Activated T-helper 1 cell treated with anti-CD3 and anti-CD28 coated beads, Interleukin-12 subunit alpha, Interleukin-12 subunit beta, Interleukin-2, Interleukin-4 antibody, amounts not matched to agents 30 ng/mL and 10 ng/mL and 1 ng/mL, durations not matched to agents 14 hours and 24 hours and 36 hours (primary cell): Measurements from ENCODE around the gene CAPZB. TPM values are rescaled to one million over a fixed set of nuclear protein-coding genes. Genes with fewer than 3 reads are reported as not detected.
A peak's percentile ranks its signal among the peaks of the same experiment; 100 is the strongest.

ENCODE experiments used
- DNase-seq: peaks from one replicate; pipeline ENCODE4 v3.0.0; 2021; ENCODE audit warnings: low spot score
- H3K27ac Mint-ChIP-seq: one replicate; pipeline ENCODE4 v1.8.0; 2021; ENCODE audit warnings: mild to moderate bottlenecking, mixed read lengths
- H3K27me3 Mint-ChIP-seq: one replicate; pipeline ENCODE4 v1.8.0; 2022; ENCODE audit warnings: mild to moderate bottlenecking, moderate library complexity, mixed read lengths; ENCODE audit not compliant: insufficient read depth
- H3K36me3 Mint-ChIP-seq: one replicate; pipeline ENCODE4 v1.8.0; 2021; ENCODE audit warnings: low read depth, mixed read lengths
- H3K4me1 Mint-ChIP-seq: one replicate; pipeline ENCODE4 v1.8.0; 2021; ENCODE audit warnings: low read depth, mixed read lengths
- H3K4me3 Mint-ChIP-seq: one replicate; pipeline ENCODE4 v1.8.0; 2021; ENCODE audit warnings: mild to moderate bottlenecking, moderate library complexity, mixed read lengths
- H3K9me3 Mint-ChIP-seq: one replicate; pipeline ENCODE4 v1.8.0; 2021; ENCODE audit warnings: mixed read lengths
- intact Hi-C: fragments of 100-400 bp; cut with micrococcal nuclease; formaldehyde crosslinking; loops from one replicate; pipeline ENCODE4 v1.15.1; 2024
- total RNA-seq: library from RNA; stranded (reverse); gene quantifications from 2 replicates; pipeline ENCODE4 v1.2.3, GENCODE V29; 2022

The CAPZB gene
- total RNA-seq, 1 donor from 2014 or later, result 323 TPM

DNA sequence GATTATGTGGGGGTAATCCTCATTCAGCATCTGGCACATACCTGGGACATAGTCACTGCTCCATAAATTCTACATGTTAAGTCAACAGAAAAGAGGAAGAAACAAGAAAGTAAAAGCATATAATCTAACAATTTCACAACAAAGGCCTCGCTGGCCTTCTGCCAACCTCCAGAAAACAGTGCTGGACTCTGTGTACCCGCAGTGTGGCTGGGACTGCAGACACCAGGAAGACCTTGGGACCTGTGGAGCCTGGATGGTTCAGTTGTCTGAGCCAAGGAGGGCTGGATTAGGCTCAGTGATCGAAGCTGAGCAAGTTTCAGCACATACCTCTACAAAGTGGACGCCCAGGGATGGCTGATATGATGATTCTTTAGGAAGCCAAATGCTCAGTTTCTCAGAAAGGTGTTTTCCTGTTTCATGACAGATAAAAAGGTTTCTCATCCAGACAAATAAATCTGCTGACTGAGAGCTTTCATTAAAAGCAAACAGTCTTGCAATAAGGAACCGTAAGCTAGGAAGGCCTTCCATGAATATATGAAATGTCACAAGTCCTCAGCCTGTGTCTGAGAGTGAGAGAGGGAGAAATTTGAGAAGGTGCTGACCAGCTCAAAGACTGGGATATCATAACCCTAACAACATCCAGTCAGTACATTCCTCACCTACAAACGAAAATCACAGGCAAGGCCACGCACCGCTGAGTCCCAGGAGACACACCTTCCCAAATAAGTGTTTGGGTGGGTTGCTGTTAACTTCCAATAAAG is 48.4 kb downstream of the CAPZB start:
- peaks cover 81% of the 10 kb centered on the region for H3K4me1 Mint-ChIP-seq
- peaks cover 24% of the 10 kb centered on the region for H3K36me3 Mint-ChIP-seq
- H3K9me3 Mint-ChIP-seq, result no peaks in the 10 kb centered on the region
- no peak for DNase-seq
- intact Hi-C loops, result loop anchor here (1.0 to 2.0 kb wide), 3 partner anchors 11 to 46 kb away; no protein-coding TSS in a partner anchor
- H3K27me3 Mint-ChIP-seq, result no peaks in the 10 kb centered on the region
- peak overlapping the region; percentile 83 for H3K27ac Mint-ChIP-seq
- H3K4me3 Mint-ChIP-seq, result peak overlapping the region; percentile 30

DNA sequence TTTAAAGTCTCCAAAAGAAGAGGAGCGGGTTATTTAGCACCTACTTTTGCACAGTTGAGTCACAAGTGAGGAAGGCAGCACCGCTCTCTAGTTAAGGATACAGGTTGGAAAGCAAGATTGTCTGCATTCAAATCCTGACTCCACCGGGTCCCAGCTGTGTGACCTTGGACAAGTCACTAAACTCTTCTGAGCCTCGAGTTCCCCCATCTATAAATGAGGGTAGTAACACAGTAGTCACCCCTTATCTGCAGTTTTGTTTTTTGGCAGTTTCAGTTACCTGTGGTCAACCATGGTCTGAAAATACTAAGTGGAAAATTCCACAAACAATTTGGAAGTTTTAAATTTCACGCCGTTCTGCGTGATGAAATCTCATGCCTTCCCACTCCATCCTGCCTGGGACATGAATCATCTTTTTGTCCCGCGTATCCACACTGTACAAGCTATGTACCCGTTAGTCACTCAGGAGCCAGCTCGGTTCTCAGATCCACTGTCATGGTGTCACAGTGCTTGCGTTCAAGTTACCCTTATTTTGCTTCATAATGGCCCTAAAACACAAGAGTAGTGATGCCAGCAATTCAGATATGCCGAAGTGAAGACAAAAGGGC is 49.4 kb downstream of the CAPZB start:
- DNase-seq, result no peak
- no peaks in the 10 kb centered on the region for H3K27me3 Mint-ChIP-seq
- intact Hi-C loops, result loop anchor here (1.0 to 2.0 kb wide), 3 partner anchors 12 to 45 kb away; no protein-coding TSS in a partner anchor
- H3K4me1 Mint-ChIP-seq, result peaks cover 74% of the 10 kb centered on the region
- H3K9me3 Mint-ChIP-seq, result no peaks in the 10 kb centered on the region
- H3K36me3 Mint-ChIP-seq, result peaks cover 24% of the 10 kb centered on the region
- H3K27ac Mint-ChIP-seq, result peak overlapping the region; percentile 83
- H3K4me3 Mint-ChIP-seq, result peak overlapping the region; percentile 30

DNA sequence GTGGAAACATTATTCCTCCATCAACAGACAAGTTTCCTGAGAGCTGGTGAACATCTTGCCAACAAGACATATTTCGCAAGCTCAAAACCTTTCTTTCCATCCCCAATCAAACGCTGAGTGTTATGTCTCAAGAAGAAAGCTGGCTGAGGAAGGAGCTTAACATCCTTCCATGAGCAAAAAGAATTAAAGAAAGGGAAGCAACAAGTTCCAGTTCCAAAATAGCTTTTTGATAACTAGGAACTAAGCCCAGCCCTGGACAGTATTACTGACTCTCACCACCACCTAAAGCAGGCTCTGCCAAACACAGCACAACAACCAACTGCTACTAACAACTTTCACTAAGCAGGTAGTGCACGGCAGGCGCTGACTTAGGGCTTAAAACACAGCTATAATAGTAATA is 50.2 kb downstream of the CAPZB start:
- no peak for DNase-seq
- peaks cover 75% of the 10 kb centered on the region for H3K4me1 Mint-ChIP-seq
- H3K36me3 Mint-ChIP-seq, result peaks cover 26% of the 10 kb centered on the region
- peak overlapping the region; percentile 67 for H3K27ac Mint-ChIP-seq
- no peaks in the 10 kb centered on the region for H3K27me3 Mint-ChIP-seq
- no peaks in the 10 kb centered on the region for H3K9me3 Mint-ChIP-seq
- H3K4me3 Mint-ChIP-seq, result no peak overlapping the region
- intact Hi-C loops, result no loop called here

DNA sequence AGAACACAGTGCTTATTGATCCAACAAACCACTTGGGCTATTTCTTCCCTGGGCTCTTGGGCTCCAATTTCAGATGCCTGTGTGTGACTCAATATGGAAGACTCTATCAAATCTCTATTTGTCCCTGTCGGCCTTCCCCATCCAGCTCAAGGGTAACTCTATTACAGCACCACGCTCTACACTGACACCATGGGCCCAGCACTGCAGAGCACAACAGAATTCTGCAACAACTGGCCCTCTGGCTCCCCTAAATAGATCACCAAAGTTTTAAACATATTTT is 51.7 kb downstream of the CAPZB start:
- Mint-ChIP-seq H3K4me1 (peaks cover 78% of the 10 kb centered on the region), H3K4me3 (no peak overlapping the region), H3K9me3 (no peaks in the 10 kb centered on the region), H3K27ac (peak overlapping the region; percentile 52), H3K27me3 (no peaks in the 10 kb centered on the region), H3K36me3 (peaks cover 20% of the 10 kb centered on the region)
- intact Hi-C loops, result no loop called here
- DNase-seq, result no peak

DNA sequence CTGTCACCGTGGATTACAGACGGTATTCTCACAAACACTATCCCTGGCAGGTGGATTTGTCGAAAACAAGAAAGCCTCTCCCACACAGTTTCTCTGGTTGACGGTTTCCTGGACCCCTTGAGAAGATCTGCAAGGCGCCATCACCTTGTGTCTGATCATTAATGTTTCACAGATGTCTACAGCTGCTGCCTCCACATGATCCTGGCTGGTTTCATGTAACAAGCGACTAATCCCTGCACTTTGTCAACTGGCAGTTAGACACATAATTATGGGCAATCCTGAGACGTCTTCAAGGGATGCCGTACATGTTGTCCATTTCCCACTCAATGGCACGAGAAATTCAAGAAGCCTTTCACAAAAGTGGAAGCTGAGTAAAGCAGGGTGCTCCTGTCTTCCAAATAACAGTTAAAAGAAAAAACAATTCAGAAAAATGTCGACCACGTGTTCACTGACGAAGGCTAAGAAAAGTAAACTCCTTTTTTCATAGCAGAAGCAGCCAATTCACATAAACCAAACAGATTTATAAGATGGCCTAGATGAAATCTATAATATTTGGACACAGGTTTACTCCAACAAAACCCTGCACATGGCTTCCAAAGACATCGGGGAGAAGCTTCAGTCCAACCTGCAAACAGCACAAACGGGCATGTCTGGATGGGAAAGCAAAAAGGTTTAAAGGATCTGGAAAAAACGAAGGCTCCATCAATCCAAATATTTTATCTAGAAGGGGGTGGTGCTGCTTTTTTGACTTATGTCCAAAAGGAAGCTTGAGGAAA is 52.2 kb downstream of the CAPZB start:
- intact Hi-C loops, result no loop called here
- Mint-ChIP-seq H3K27ac (peak overlapping the region; percentile 40), H3K4me1 (peaks cover 75% of the 10 kb centered on the region), H3K27me3 (no peaks in the 10 kb centered on the region), H3K4me3 (peak overlapping the region; percentile 20), H3K9me3 (no peaks in the 10 kb centered on the region), H3K36me3 (peaks cover 24% of the 10 kb centered on the region)
- DNase-seq, result no peak

DNA sequence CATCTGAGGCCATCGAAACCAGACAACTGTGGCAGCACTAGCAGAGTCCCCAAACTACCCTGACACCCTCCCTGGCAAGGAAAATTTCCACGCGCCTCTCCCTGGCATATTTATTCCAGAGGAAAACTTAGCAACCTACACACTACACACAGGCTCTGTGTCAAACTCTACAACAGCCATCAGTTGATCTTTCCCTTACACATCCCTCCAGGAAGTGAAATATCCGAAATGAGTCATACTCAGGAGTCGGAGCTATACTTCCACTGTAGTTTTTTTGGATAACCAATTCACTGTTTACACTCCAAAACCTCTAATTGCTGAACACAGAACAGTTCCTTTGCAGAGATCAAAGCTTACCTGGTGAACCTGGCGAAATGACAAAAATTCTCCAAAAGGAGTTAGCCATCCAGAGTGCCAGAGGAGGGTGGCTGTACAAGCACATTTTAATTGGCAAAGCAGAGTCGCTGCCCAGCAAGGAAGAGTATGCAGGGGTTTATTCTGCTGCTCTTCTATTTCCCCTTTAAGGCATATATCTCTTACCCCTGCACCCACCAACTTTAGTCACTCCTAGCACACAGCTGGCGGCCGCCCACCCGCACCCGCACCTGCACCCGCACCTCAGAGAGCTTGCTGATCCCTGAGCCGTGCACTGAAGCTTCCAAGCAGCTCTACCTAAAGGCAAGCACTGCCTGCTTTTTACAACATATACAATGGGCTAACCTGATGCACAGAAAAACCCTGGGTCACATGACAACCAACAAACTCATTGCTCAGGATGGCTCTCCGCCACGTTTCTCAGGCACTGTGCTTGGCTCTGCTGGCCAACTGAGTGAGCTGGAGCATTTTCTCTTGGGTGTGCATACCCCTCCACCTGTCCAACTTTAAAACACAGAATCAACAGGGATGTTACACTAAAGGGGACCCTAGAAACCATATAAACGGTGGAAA is 54.9 kb downstream of the CAPZB start:
- intact Hi-C loops, result no loop called here
- no peaks in the 10 kb centered on the region for H3K27me3 Mint-ChIP-seq
- no peak overlapping the region for H3K4me3 Mint-ChIP-seq
- peaks cover 67% of the 10 kb centered on the region for H3K4me1 Mint-ChIP-seq
- peaks cover 16% of the 10 kb centered on the region for H3K36me3 Mint-ChIP-seq
- DNase-seq, result no peak
- H3K9me3 Mint-ChIP-seq, result no peaks in the 10 kb centered on the region
- H3K27ac Mint-ChIP-seq, result peak overlapping the region; percentile 82

DNA sequence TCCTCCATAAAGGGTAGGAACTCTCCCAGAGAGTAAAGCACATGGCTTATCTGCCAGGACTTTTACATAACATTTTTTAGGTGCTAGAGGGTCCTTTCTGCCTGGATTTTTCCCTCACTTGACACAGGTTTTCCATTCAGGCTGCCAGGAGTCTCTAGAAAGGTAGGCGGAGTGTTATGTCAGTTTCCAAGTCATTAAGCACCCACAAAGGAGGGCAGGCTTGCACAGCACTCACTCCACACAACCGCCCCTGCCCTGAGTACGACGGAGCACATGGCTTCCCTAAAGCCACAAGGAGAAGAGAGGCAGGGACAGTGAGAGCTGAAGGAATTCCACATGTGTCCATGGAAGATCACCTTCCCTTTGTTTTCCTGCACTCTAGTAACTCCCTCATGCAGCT is 55.7 kb downstream of the CAPZB start:
- no peak for DNase-seq
- Mint-ChIP-seq H3K36me3 (peaks cover 16% of the 10 kb centered on the region), H3K4me1 (peaks cover 66% of the 10 kb centered on the region), H3K27me3 (no peaks in the 10 kb centered on the region), H3K27ac (peak overlapping the region; percentile 82), H3K4me3 (no peak overlapping the region), H3K9me3 (no peaks in the 10 kb centered on the region)
- intact Hi-C loops, result no loop called here

DNA sequence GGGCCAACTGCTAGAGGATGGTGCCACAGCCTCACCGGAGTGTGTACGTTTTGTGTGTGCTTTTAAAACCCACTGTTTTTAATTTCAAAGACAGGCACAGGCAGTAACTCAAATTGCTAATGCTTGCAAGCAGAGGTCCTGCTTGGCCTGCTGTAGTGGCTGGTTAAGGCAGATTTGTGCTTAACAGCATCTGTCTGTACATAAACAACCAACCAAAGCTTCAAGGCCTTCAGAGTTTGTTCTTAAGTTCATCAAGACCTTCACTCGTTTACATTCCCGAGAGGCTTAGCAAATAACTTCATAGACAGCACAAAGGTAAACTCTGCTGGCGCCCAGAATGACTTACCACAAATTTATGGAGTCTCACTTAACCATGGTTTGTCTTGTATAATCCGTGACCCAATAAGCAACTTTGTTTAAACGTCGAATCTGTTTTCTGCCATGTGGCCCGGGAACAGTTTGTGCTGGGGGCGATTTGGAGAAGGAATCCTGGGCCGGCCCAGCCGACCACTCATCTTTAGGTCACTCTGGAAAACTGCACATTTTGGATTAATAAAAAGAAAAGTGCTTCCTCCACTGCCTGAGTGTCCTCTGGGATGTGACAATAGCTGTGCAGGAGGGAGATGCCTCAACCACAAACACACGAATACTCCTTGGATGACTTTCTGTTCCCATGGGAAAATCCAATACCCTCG is 58.1 kb downstream of the CAPZB start:
- no peak overlapping the region for H3K4me3 Mint-ChIP-seq
- intact Hi-C loops, result no loop called here
- peaks cover 60% of the 10 kb centered on the region for H3K4me1 Mint-ChIP-seq
- peaks cover 8% of the 10 kb centered on the region for H3K36me3 Mint-ChIP-seq
- H3K9me3 Mint-ChIP-seq, result no peaks in the 10 kb centered on the region
- peak overlapping the region; percentile 47 for H3K27ac Mint-ChIP-seq
- DNase-seq, result no peak
- no peaks in the 10 kb centered on the region for H3K27me3 Mint-ChIP-seq

DNA sequence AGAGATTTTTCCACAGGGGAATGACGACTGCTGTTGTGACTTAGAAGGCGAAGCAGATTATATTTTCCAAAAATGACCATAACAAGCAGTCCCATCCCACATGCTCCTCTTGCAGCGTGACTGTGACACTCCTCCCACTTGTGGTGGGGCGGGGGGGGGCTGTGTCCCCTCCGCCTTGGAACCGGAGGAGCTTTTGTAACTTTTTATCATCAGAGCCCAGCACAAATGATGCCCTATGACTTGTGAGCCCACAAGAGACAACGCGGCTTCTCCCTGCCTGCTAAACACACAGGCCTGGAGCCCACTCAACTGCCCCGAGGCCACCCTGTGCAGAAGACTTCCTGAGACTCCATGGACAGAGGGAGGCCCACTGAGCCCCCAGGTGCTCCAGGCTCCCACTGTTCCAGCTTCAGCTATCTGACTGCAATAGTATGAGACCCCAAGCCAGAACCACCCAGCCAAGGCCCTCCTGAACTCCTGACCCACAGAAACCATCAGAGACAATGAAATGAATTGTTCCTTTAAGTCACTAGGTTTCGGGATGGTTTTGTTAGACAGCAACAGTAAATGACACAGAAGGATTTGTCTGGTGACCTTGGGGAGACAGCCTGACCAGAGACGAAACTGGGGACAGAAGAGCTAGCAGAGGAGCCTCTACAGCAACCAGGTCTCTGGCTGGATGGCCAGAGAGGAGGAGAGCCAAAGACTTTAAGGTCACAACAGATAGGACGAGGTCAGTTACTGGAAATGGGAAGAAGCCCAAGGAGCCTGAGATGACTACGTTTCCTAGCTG is 58.8 kb downstream of the CAPZB start:
- no peaks in the 10 kb centered on the region for H3K9me3 Mint-ChIP-seq
- no peaks in the 10 kb centered on the region for H3K27me3 Mint-ChIP-seq
- intact Hi-C loops, result no loop called here
- no peak for DNase-seq
- H3K36me3 Mint-ChIP-seq, result peaks cover 8% of the 10 kb centered on the region
- no peak overlapping the region for H3K4me3 Mint-ChIP-seq
- H3K4me1 Mint-ChIP-seq, result peaks cover 67% of the 10 kb centered on the region
- H3K27ac Mint-ChIP-seq, result peak overlapping the region; percentile 47

DNA sequence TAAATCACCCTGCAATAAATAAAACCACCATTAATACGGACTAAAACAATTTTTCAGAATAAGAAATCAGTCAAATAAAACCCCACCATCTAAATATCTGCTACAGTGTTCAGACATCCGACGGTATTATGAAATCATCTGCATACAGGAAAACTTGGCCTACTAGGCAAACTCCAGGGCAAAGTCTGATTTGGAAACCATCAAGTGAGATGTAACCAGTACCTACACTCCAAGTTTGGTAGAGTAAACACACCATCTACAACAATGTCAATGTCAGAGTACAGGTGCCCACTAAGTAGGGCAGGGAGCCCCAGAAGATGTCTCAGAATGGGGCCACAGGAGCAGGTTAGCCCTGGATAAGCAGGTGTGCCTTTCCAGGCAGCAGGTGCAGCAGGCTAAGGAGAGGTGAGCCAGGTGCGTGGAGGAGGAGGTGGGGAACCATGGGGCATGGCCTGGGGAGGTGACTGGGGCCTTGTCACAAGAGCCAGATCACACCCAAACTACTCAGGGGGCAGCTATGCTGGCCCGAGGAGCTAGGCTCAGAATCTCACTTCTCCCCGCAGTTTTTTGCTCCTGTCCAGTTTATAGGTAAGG is 59.6 kb downstream of the CAPZB start:
- Mint-ChIP-seq H3K4me3 (no peak overlapping the region), H3K27ac (no peak overlapping the region), H3K4me1 (peaks cover 74% of the 10 kb centered on the region), H3K36me3 (peaks cover 8% of the 10 kb centered on the region), H3K9me3 (no peaks in the 10 kb centered on the region), H3K27me3 (no peaks in the 10 kb centered on the region)
- no peak for DNase-seq
- intact Hi-C loops, result no loop called here
